Large intestine (tissue), 3 donors: ENCODE measurements around the gene POLR3A. TPM values are rescaled to one million over a fixed set of nuclear protein-coding genes. Genes with fewer than 3 reads are reported as not detected.

ENCODE experiments used
- DNase-seq, 2 donors: peaks; one replicate each; pipeline versions ENCODE4 v3.0.0 to v3.0.0-alpha.2; 2013
- H3K27ac ChIP-seq: one replicate; pipeline ENCODE4 v1.5.1; 2013; ENCODE audit warnings: low read length
- H3K27me3 ChIP-seq: 2 replicates; pipeline ENCODE4 v1.6.1; 2013; ENCODE audit warnings: low read length; ENCODE audit not compliant: control insufficient read depth, insufficient read depth
- H3K36me3 ChIP-seq: 2 replicates; pipeline ENCODE4 v1.6.1; 2013; ENCODE audit warnings: low read length; ENCODE audit not compliant: control insufficient read depth, insufficient read depth
- H3K4me1 ChIP-seq: one replicate; pipeline ENCODE4 v1.6.1; 2013; ENCODE audit warnings: low read length; ENCODE audit not compliant: control insufficient read depth, insufficient read depth
- H3K4me3 ChIP-seq: one replicate; pipeline ENCODE4 v1.5.1; 2013; ENCODE audit warnings: low read length
- H3K9me3 ChIP-seq: one replicate; pipeline ENCODE4 v1.6.1; 2013; ENCODE audit warnings: mild to moderate bottlenecking, low read depth, low read length, moderate library complexity; ENCODE audit not compliant: control insufficient read depth
- WGBS: methylation state at CpG from one replicate; pipeline ENCODE4 v1.1.5; 2013; ENCODE audit warnings: low lambda C conversion rate; ENCODE audit not compliant: insufficient coverage; 5-methylcytosine and 5-hydroxymethylcytosine counted together
- polyA plus RNA-seq: library from polyadenylated mRNA; unstranded; fragments of 120-200 nt; gene quantifications from one replicate; pipeline ENCODE4 v1.2.1, GENCODE V29; 2013

Gene POLR3A
- polyA plus RNA-seq, 1 donor = 14.1 TPM

GRCh38 chr10:78023741-78024140 lies 5.6 kb downstream of the POLR3A start:
- no peak overlapping the region for H3K4me3 ChIP-seq
- no CpG with 5 or more reads among the region's 3 CpGs for WGBS
- peaks cover 72% of the 10 kb centered on the region for H3K36me3 ChIP-seq
- H3K27me3 ChIP-seq = no peaks in the 10 kb centered on the region
- DNase-seq = no peak
- H3K27ac ChIP-seq = no peak overlapping the region
- H3K9me3 ChIP-seq = no peaks in the 10 kb centered on the region
- no peaks in the 10 kb centered on the region for H3K4me1 ChIP-seq

- Histone ChIP-seq H3K4me1 (no peaks in the 10 kb centered on the region), H3K9me3 (no peaks in the 10 kb centered on the region), H3K27me3 (no peaks in the 10 kb centered on the region), H3K36me3 (peaks cover 92% of the 10 kb centered on the region), H3K27ac (no peak overlapping the region), H3K4me3 (no peak overlapping the region)
- WGBS = no CpG with 5 or more reads among the region's 2 CpGs
- no peak for DNase-seq
These were observed 8.1 kb downstream of the POLR3A start for GRCh38 chr10:78021201-78021600.

DNA sequence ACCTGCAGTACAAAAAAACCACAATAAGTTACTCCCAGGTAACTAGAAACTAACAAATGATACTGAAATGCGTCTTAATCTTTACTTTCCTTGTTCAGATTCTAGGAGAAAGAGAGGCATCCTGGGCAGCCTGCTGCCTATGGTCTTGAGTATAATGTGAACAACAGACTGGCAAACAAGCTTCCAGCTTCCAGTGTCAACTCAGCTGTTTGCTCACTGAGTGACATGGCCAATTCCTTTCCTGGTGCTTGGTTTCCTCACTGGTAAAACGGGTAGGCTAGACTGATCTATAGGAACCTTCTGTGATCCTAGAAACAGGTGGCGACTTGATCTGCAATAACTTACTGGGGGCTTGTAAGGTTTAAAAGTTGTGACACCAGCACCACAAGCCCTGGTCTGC lies 10.1 kb downstream of the POLR3A start:
- DNase-seq = no peak
- Histone ChIP-seq H3K9me3 (no peaks in the 10 kb centered on the region), H3K4me1 (no peaks in the 10 kb centered on the region), H3K4me3 (no peak overlapping the region), H3K36me3 (peaks cover 89% of the 10 kb centered on the region), H3K27me3 (no peaks in the 10 kb centered on the region), H3K27ac (no peak overlapping the region)
- 100% methylated on average over 1 of the region's 3 CpGs for WGBS

- Histone ChIP-seq H3K4me3 (no peak overlapping the region), H3K27ac (no peak overlapping the region), H3K27me3 (no peaks in the 10 kb centered on the region), H3K36me3 (peaks cover 85% of the 10 kb centered on the region), H3K9me3 (no peaks in the 10 kb centered on the region), H3K4me1 (no peaks in the 10 kb centered on the region)
- WGBS = no CpG with 5 or more reads among the region's 5 CpGs
- no peak for DNase-seq
These were observed 11.5 kb downstream of the POLR3A start for GRCh38 chr10:78017856-78018255.

DNA sequence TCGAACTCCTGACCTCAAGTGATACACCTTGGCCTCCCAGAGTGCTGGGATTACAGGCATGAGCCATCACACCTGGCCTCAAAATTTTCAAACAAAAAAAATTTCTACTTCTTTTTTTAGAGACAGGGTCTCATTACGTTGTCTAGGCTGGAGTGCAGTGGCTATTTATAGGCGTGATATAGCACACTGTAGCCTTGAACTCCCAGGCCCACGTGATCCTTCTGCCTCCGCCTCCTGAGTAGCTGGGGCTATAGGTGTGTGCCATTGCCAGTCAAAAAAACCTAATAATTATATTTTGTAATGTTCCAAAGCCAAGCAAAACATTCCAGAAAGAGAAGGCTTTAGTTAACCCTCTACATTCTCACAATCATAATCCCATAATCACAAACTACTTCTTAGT lies 13.8 kb downstream of the POLR3A start:
- Histone ChIP-seq H3K4me1 (no peaks in the 10 kb centered on the region), H3K36me3 (peaks cover 84% of the 10 kb centered on the region), H3K27ac (no peak overlapping the region), H3K9me3 (no peaks in the 10 kb centered on the region), H3K27me3 (no peaks in the 10 kb centered on the region), H3K4me3 (no peak overlapping the region)
- no peak for DNase-seq
- WGBS = no CpG with 5 or more reads among the region's 5 CpGs

DNA sequence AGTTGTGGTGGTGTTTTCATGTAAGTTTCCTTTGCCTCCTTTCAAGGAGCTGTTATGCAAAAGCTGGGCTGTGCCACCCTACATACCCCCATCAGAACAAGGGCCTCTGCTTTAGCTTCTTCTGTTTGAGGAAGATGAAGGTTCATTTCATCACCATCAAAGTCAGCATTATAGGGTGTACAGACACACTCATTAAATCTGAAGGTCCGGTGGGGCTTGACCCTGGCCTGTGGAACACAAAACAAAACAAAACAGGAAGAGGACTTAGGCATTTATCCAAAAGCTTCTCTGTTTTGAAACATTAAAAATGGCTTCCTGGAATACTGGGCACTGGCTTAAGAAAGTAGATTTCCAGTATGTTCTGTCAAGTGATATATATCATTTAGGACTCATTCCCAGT lies 15.8 kb downstream of the POLR3A start:
- Histone ChIP-seq H3K4me3 (no peak overlapping the region), H3K9me3 (no peaks in the 10 kb centered on the region), H3K4me1 (no peaks in the 10 kb centered on the region), H3K36me3 (peaks cover 83% of the 10 kb centered on the region), H3K27me3 (no peaks in the 10 kb centered on the region), H3K27ac (no peak overlapping the region)
- no CpG with 5 or more reads among the region's 1 CpG for WGBS
- DNase-seq = no peak

DNA sequence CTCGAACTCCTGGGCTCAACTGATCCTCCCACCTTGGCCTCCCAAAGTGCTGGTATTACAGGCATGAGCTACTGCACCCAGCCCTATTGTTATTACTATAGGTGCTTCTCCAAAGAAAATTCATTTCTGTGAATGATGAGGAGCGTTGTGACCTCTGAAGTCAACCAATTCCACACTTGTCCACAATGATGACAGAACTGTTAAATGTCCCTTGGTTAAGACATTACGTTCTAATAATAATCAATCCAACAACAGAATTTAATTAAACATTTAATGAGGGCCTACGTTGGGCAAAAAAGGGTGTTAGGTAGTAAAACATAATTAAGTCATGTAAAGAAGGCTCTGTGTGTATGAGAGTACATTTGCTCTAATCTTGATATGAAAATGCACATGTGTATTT lies 18.2 kb downstream of the POLR3A start:
- Histone ChIP-seq H3K4me3 (no peak overlapping the region), H3K36me3 (peaks cover 77% of the 10 kb centered on the region)
- 100% methylated on average over 1 of the region's 4 CpGs for WGBS

DNA sequence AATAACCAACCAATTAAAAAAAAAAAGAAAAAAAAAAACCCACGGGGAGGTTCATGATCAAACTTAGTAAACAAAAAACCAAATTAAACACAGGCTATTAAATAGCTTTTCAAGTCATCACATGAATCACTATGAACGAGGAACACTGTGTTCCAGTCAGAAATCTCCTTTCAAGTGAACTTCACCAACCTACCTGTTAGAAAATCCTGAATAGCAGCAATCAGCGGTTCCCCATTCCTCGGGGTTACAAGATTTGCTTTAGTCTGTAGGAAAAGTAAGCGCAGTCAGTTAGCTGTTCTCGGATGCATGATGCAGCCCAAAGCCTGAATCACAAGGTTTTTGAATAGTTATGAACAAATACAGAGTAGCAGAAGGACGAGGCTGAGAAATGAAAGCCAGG lies 19.0 kb downstream of the POLR3A start:
- Histone ChIP-seq H3K27ac (no peak overlapping the region), H3K27me3 (no peaks in the 10 kb centered on the region), H3K36me3 (peaks cover 77% of the 10 kb centered on the region), H3K4me1 (no peaks in the 10 kb centered on the region), H3K4me3 (no peak overlapping the region), H3K9me3 (no peaks in the 10 kb centered on the region)
- 100% methylated on average over 1 of the region's 7 CpGs for WGBS
- DNase-seq = no peak

More for the DNA sequence above, 18.2 kb downstream of the POLR3A start:
- Histone ChIP-seq H3K27ac (no peak overlapping the region), H3K27me3 (no peaks in the 10 kb centered on the region), H3K4me1 (no peaks in the 10 kb centered on the region), H3K9me3 (no peaks in the 10 kb centered on the region)
- DNase-seq = no peak

GRCh38 chr10:78009662-78010061 lies 19.7 kb downstream of the POLR3A start:
- Histone ChIP-seq H3K27me3 (no peaks in the 10 kb centered on the region), H3K27ac (no peak overlapping the region), H3K9me3 (no peaks in the 10 kb centered on the region), H3K4me3 (no peak overlapping the region), H3K36me3 (peaks cover 79% of the 10 kb centered on the region), H3K4me1 (no peaks in the 10 kb centered on the region)
- no peak for DNase-seq
- WGBS = no CpG with 5 or more reads among the region's 6 CpGs

- H3K27ac ChIP-seq = no peak overlapping the region
- no peak overlapping the region for H3K4me3 ChIP-seq
- H3K4me1 ChIP-seq = no peaks in the 10 kb centered on the region
- DNase-seq = no peak
- H3K9me3 ChIP-seq = no peaks in the 10 kb centered on the region
- H3K27me3 ChIP-seq = no peaks in the 10 kb centered on the region
- 83% methylated on average over 1 of the region's 1 CpG for WGBS
- peaks cover 76% of the 10 kb centered on the region for H3K36me3 ChIP-seq
These were observed 22.1 kb downstream of the POLR3A start for GRCh38 chr10:78007172-78007571.

DNA sequence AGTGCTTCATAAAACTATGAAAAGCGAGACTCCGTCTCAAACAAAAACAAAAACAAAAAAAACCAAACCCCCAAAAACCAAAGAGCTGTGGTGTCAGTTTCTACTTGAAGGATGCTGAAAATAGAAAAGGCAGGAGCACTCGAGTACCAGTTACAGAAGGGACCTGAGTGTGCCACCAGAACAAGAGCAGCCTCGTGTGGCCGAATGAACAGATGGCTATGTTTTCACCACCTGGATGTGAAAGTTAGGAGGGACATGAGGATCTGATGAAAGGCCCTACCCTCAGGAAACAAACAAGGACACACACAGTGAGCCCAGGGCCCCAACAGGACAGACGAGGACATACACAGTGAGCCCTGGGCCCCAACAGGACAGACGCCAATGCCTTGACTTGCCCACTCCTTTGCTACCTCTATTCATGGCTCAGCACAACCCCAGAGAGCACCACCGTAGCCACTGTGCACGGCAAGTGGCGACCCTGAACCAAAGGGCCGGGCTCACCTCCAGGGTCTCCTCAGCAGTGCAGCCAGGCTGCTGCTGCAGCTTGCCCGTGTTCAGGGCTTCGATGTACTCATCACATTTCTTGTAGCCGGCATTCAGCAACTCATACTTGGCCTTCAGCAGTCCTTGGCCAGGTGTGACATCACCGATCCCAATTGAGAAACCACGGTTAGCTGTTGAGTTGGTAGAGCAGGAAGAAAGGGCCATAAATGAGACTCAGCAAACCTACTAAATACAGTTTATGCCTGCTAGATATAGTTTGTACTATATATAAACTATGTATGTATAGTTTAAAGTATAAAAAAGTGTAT lies 24.9 kb downstream of the POLR3A start:
- no peaks in the 10 kb centered on the region for H3K27me3 ChIP-seq
- H3K36me3 ChIP-seq = peaks cover 76% of the 10 kb centered on the region
- H3K4me1 ChIP-seq = no peaks in the 10 kb centered on the region
- no peaks in the 10 kb centered on the region for H3K9me3 ChIP-seq
- DNase-seq = no peak
- 100% methylated on average over 2 of the region's 16 CpGs for WGBS
- H3K4me3 ChIP-seq = no peak overlapping the region
- H3K27ac ChIP-seq = no peak overlapping the region
